ENCODE results near the gene UGP2. TPM values are rescaled to one million over a fixed set of nuclear protein-coding genes. Genes with fewer than 3 reads are reported as not detected.

UGP2 gene
- total RNA-seq, 6 donors from 2014 or later: 99.3 to 162 (median 115) TPM

DNA sequence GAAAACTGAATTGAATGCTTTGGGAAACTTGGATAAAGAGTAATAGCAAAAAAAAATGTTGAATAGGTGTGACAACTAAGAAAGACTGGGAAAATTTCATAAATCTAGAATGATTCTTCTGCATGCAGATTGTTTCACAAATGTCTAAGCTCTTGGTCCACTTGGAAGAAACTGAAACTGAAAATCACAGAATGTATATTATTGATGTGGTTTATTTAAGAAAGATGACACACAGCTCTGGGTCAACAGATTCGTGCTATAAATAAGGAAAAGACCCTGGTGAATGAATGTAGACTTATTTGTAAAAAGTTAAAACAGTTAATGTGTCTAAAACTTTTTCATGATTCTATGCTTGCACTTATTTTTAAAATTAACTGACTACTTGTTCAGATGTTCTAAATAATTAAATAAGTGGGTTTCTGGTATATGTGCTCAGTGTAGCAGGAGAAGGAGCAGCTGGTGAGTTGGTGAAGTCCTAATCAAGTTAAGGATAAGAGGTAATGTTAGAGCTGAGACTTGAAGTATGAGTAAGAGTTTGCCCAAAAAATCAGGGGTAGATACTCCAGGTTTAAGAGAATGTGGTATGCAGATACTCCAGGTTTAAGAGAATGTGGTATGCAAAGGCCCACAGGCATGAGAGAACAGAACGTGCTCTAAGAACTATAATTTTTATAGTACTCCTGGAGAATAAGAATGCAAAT is 24.5 kb downstream of the UGP2 start:
- WGBS, 2 donors: 62 to 69% methylated on average over 2 of the region's 2 CpGs
- no peaks in the 10 kb centered on the region for H3K27me3 ChIP-seq
- no peak overlapping the region for H3K27ac ChIP-seq
- peaks cover 0 to 24% (median 6%) of the 10 kb centered on the region in 4 donors for H3K36me3 ChIP-seq
- peaks cover 5 to 34% (median 27%) of the 10 kb centered on the region in 4 donors for H3K4me1 ChIP-seq
- DNase-seq: no peak
- no peak for TF ChIP-seq POLR2AphosphoS5 (IDR thresholded peaks at IDR 0.05)
- TF ChIP-seq EP300 (IDR thresholded peaks at IDR 0.05): no peak
- no peak for TF ChIP-seq CTCF (IDR thresholded peaks at IDR 0.05)
- no peak overlapping the region for H3K4me3 ChIP-seq
- H3K9me3 ChIP-seq: no peaks in the 10 kb centered on the region
- ATAC-seq (ENCODE audit: low FRiP score in 2 of 2): no peak

DNA sequence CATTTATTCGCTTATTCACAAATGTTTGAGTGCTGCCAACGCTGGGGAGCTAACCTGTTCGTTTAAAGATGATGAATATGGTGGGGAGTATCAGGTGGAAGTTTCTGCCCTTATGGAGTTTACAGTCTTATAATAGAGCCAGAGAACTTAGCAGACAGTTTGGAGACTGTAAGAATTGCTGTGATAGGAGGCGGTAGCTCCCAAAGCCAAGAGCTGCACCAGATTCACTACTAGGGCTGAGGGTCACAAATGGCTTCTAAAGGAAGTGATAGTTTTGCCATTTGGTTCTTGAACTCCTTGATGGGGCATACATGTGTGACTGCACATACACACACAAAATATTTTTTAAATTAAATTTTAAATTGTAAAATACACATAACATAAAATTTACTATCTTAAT is 29.0 kb downstream of the UGP2 start:
- H3K36me3 ChIP-seq: peaks cover 0 to 12% (median 5%) of the 10 kb centered on the region in 4 donors
- WGBS, 2 donors: 92 to 94% methylated on average over 4 of the region's 4 CpGs
- ATAC-seq (ENCODE audit: low FRiP score in 2 of 2) (no peak), DNase-seq (no peak)
- no peaks in the 10 kb centered on the region for H3K9me3 ChIP-seq
- no peak overlapping the region for H3K4me3 ChIP-seq
- H3K27me3 ChIP-seq: no peaks in the 10 kb centered on the region
- peak overlapping the region in 1 of 4 donors; percentile 63 for H3K27ac ChIP-seq
- H3K4me1 ChIP-seq: peaks cover 3 to 32% (median 27%) of the 10 kb centered on the region in 4 donors
- no peak for TF ChIP-seq POLR2AphosphoS5 (IDR thresholded peaks at IDR 0.05)

- Histone ChIP-seq H3K27me3 (no peaks in the 10 kb centered on the region), H3K36me3 (peaks cover 0 to 12% (median 5%) of the 10 kb centered on the region in 4 donors), H3K9me3 (no peaks in the 10 kb centered on the region), H3K27ac (peak overlapping the region in 1 of 4 donors; percentile 63), H3K4me3 (no peak overlapping the region), H3K4me1 (peaks cover 6 to 28% (median 27%) of the 10 kb centered on the region in 4 donors)
- 64 to 67% methylated on average over 4 of the region's 4 CpGs for WGBS, 2 donors
- DNase-seq (no peak), ATAC-seq (ENCODE audit: low FRiP score in 2 of 2) (no peak)
- TF ChIP-seq CTCF (IDR thresholded peaks at IDR 0.05) (no peak), POLR2A (IDR thresholded peaks at IDR 0.05) (no peak), EP300 (IDR thresholded peaks at IDR 0.05) (no peak), POLR2AphosphoS5 (IDR thresholded peaks at IDR 0.05) (no peak)
Observed at GRCh38 chr2:63871864-63872263, 30.2 kb downstream of the UGP2 start.

DNA sequence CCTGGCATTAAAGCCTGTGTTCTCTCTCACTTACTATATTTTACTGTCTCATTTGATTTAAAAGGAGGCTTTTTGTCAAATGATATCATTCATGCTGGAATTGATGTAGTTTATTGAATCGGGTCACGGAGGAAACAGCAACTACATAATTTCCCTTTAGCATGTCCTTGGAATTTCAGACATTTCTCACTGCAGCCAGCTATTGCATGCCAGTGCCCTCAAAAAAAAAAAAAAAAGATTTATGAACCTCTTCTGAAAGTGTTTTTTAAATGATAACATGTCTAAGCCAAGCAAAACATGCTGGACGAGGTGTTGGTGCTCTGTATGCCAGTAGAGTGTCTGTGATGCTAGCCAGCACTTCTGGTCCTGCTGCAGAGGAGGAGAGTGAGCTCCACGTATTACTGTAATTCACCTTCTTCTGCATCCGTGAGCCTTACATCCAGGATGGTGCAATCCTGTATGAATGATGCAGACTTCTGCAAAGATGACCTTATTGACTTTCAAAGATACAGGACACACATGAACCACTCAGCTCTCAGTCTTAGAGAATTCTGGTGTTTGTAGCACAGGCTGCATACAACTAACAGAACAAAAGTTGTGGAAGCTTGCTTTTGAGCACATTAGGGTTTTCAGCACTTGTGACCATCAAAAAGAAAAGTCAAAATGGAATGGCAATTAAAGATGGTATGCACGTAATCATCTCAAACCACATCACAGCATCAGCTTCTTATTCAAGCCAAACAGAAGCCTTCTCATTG is 31.1 kb downstream of the UGP2 start:
- Histone ChIP-seq H3K27ac (no peak overlapping the region), H3K9me3 (no peaks in the 10 kb centered on the region), H3K4me1 (peaks cover 6 to 28% (median 27%) of the 10 kb centered on the region in 4 donors), H3K27me3 (no peaks in the 10 kb centered on the region), H3K4me3 (no peak overlapping the region), H3K36me3 (peaks cover 0 to 12% (median 5%) of the 10 kb centered on the region in 4 donors)
- WGBS, 2 donors: 54 to 68% methylated on average over 6 of the region's 6 CpGs
- DNase-seq (no peak), ATAC-seq (ENCODE audit: low FRiP score in 2 of 2) (no peak)
- no peak for TF ChIP-seq EP300 (IDR thresholded peaks at IDR 0.05)

DNA sequence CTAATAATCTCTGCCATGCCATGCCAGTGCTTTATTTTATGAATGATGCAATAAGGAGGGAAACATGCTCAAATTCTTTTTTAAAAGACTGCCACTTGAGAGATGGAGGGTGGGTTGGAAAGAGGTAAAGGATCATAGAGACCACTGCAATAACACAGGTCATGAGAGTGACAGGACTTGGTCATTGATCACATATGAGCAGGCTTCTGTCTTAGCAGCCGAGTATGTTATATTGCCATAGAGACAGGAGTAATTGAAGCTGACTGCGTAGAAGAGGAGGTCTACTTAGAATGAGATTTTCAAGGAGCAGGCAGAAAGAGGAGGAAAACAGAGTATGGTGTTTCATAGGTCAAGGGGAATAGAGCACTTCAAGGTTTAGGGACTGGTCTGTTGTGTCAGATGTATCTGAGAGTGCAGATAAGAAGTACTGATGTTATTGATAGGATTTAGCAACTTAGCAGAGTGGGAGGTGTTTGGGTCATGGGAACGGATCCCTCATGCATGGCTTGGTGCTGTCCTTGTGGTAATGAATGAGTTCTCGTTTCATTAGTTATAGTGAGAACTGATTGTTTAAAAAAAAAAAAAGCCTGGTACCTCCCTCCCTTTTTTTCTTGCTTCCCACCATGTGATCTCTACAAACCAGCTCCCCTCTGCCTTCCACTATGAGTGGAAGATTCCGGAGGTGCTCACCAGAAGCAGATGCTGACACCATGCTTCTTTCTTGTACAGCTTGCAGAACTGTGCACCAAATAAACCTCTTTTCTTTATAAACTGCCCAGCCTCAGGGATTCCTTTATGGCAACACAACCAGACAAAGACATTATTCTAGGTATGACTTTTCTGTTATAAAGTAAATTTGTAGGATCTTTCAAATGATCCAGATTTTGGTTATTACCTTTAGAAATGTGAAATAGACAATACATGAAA is 32.8 kb downstream of the UGP2 start:
- WGBS, 2 donors: 93 to 97% methylated on average over 5 of the region's 5 CpGs
- no peak for DNase-seq
- no peak for ATAC-seq (ENCODE audit: low FRiP score in 2 of 2)

More for the DNA sequence above, 32.8 kb downstream of the UGP2 start:
- Histone ChIP-seq H3K27me3 (no peaks in the 10 kb centered on the region), H3K4me1 (peaks cover 6 to 28% (median 27%) of the 10 kb centered on the region in 4 donors), H3K36me3 (peaks cover 0 to 22% (median 5%) of the 10 kb centered on the region in 4 donors), H3K4me3 (no peak overlapping the region), H3K9me3 (no peaks in the 10 kb centered on the region), H3K27ac (no peak overlapping the region)
- TF ChIP-seq CTCF (IDR thresholded peaks at IDR 0.05) (no peak), EP300 (IDR thresholded peaks at IDR 0.05) (no peak), POLR2AphosphoS5 (IDR thresholded peaks at IDR 0.05) (no peak), POLR2A (IDR thresholded peaks at IDR 0.05) (no peak)

Data from upper lobe of left lung (tissue), 6 donors.